WTC11 (cell line): ENCODE results near the gene ERBB4.

Experiments used
- CREB1 ChIP-seq: sonication (generic); formaldehyde crosslinking; IDR thresholded peaks from 2 replicates; pipeline ENCODE4 v1.8.0; 2023; ENCODE audit warnings: mild to moderate bottlenecking, missing genetic modification reagents
- JUN ChIP-seq: sonication (generic); formaldehyde crosslinking; IDR thresholded peaks from 2 replicates; pipeline ENCODE4 v1.8.0; 2023; ENCODE audit warnings: mild to moderate bottlenecking, missing genetic modification reagents
- RORB ChIP-seq: fragments of 250-450 bp; sonication (Bioruptor Pico); IDR thresholded peaks from 2 replicates; pipeline ENCODE4 v1.9.0; 2021; ENCODE audit warnings: mild to moderate bottlenecking
- TF ChIP-seq, protein P1 (sequence below): sonication (generic); formaldehyde crosslinking; conservative IDR thresholded peaks from 2 replicates; pipeline ENCODE4 v1.8.1; 2023; ENCODE audit warnings: mild to moderate bottlenecking, low read depth, missing genetic modification reagents, moderate library complexity
- TF ChIP-seq, protein P2 (sequence below): fragments of 250-450 bp; sonication (Bioruptor Pico); IDR thresholded peaks from 2 replicates; pipeline ENCODE4 v1.9.0; 2021; ENCODE audit warnings: mild to moderate bottlenecking
- TF ChIP-seq, protein P3 (sequence below): sonication (generic); formaldehyde crosslinking; IDR thresholded peaks from 2 replicates; pipeline ENCODE4 v1.8.1; 2023; ENCODE audit warnings: mild to moderate bottlenecking, moderate library complexity, missing genetic modification reagents
- TF ChIP-seq, protein P4 (sequence below): sonication (generic); formaldehyde crosslinking; IDR thresholded peaks from 2 replicates; pipeline ENCODE4 v1.8.0; 2022; ENCODE audit warnings: mild to moderate bottlenecking, missing genetic modification reagents

DNA sequence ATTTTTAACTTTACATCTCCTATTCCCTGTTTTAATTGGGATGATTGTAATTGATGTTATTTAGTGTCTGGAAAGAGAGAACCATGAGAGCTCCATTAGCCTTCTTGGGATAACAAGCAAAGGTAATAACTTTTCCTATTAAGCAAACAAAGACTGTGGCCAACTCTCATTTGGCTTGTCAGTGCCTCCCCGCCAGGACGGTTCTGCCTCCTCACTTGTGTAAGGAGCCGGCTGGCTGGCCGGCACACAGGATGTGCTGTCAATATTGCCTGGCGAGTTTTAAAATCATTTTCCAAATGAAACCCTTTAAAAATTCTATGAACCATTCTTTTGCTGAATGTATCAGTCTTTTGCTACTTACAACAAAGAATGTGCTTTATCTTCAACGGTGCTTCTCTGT, 1083.9 kb downstream of the ERBB4 start:
- TF ChIP-seq RORB, result no peak
- TF ChIP-seq, protein P1, sequence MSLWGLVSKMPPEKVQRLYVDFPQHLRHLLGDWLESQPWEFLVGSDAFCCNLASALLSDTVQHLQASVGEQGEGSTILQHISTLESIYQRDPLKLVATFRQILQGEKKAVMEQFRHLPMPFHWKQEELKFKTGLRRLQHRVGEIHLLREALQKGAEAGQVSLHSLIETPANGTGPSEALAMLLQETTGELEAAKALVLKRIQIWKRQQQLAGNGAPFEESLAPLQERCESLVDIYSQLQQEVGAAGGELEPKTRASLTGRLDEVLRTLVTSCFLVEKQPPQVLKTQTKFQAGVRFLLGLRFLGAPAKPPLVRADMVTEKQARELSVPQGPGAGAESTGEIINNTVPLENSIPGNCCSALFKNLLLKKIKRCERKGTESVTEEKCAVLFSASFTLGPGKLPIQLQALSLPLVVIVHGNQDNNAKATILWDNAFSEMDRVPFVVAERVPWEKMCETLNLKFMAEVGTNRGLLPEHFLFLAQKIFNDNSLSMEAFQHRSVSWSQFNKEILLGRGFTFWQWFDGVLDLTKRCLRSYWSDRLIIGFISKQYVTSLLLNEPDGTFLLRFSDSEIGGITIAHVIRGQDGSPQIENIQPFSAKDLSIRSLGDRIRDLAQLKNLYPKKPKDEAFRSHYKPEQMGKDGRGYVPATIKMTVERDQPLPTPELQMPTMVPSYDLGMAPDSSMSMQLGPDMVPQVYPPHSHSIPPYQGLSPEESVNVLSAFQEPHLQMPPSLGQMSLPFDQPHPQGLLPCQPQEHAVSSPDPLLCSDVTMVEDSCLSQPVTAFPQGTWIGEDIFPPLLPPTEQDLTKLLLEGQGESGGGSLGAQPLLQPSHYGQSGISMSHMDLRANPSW, result no peak
- no peak for TF ChIP-seq CREB1 (CRISPR knock-in tag)
- TF ChIP-seq, protein P2, sequence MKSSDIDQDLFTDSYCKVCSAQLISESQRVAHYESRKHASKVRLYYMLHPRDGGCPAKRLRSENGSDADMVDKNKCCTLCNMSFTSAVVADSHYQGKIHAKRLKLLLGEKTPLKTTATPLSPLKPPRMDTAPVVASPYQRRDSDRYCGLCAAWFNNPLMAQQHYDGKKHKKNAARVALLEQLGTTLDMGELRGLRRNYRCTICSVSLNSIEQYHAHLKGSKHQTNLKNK (CRISPR knock-in tag), result no peak
- TF ChIP-seq, protein P3, sequence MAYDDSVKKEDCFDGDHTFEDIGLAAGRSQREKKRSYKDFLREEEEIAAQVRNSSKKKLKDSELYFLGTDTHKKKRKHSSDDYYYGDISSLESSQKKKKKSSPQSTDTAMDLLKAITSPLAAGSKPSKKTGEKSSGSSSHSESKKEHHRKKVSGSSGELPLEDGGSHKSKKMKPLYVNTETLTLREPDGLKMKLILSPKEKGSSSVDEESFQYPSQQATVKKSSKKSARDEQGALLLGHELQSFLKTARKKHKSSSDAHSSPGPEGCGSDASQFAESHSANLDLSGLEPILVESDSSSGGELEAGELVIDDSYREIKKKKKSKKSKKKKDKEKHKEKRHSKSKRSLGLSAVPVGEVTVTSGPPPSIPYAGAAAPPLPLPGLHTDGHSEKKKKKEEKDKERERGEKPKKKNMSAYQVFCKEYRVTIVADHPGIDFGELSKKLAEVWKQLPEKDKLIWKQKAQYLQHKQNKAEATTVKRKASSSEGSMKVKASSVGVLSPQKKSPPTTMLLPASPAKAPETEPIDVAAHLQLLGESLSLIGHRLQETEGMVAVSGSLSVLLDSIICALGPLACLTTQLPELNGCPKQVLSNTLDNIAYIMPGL (CRISPR knock-in tag), result no peak
- TF ChIP-seq, protein P4, sequence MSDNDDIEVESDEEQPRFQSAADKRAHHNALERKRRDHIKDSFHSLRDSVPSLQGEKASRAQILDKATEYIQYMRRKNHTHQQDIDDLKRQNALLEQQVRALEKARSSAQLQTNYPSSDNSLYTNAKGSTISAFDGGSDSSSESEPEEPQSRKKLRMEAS, result no peak
- TF ChIP-seq JUN (CRISPR knock-in tag), result no peak
